Panc1 (cell line): Measurements from ENCODE around the gene DDX20. TPM values are rescaled to one million over a fixed set of nuclear protein-coding genes. Genes with fewer than 3 reads are reported as not detected.

Source experiments
- ATAC-seq: fragments of 200-7000 bp; cut with Tn5 transposase; 2 replicates; pipeline ENCODE4 v1.9.1; 2020; ENCODE audit warnings: mild to moderate bottlenecking, moderate library complexity
- BruUV-seq: library from RNA; stranded (reverse); fragments of 400-500 nt; replicated peaks from 2 replicates; lab custom pipeline; 2021; lab: Mats Ljungman, UMichigan
- CTCF ChIA-PET: fragments of 300-600 bp; sonication (Branson Sonifier 250); formaldehyde crosslinking; loops from one replicate; lab custom pipeline; 2022; ENCODE audit warnings: antibody characterized with exemption; lab: Charles Lee
- POLR2A ChIA-PET: fragments of 300-600 bp; sonication (Branson Sonifier 250); formaldehyde crosslinking; loops from one replicate; lab custom pipeline; 2022; ENCODE audit warnings: antibody characterized with exemption; lab: Charles Lee
- DNase-seq: peaks from one replicate; pipeline ENCODE4 v3.0.0-alpha.2; 2010; ENCODE audit warnings: low read depth, low spot score
- H3K27ac ChIP-seq: 2 replicates; pipeline ENCODE4 v1.5.1; 2011; ENCODE audit warnings: mild to moderate bottlenecking, low read length, inconsistent platforms
- H3K27me3 ChIP-seq: fragments of 200-500 bp; sonication (Bioruptor generic); 2 replicates; pipeline ENCODE4 v1.6.0; 2014; ENCODE audit warnings: low read length, inconsistent platforms; ENCODE audit not compliant: control insufficient read depth, insufficient read depth
- H3K36me3 ChIP-seq: fragments of 200-500 bp; sonication (Bioruptor generic); 2 replicates; pipeline ENCODE4 v1.5.1; 2014; ENCODE audit warnings: inconsistent platforms, mild to moderate bottlenecking, low read length, moderate library complexity; ENCODE audit not compliant: control insufficient read depth, insufficient read depth
- H3K4me1 ChIP-seq: 2 replicates; pipeline ENCODE4 v1.5.1; 2011; ENCODE audit warnings: inconsistent platforms, mild to moderate bottlenecking, low read length, moderate library complexity; ENCODE audit not compliant: control insufficient read depth, insufficient read depth
- H3K4me3 ChIP-seq, 2 experiments: 2 replicates each; pipeline ENCODE4 v1.5.1; 2011 to 2012; ENCODE audit warnings: low read depth in 2 of 2, low read length in 2 of 2, mild to moderate bottlenecking in 2 of 2, inconsistent platforms in 1 of 2, moderate library complexity in 1 of 2
- H3K9me3 ChIP-seq: fragments of 200-500 bp; sonication (Bioruptor generic); 2 replicates; pipeline ENCODE4 v1.5.1; 2014; ENCODE audit warnings: low read depth, mild to moderate bottlenecking, inconsistent platforms, low read length, moderate library complexity; ENCODE audit not compliant: control insufficient read depth, insufficient read depth
- CTCF ChIP-seq: fragments of 450-650 bp; IDR thresholded peaks from 2 replicates; pipeline ENCODE4 v1.5.1; 2017; ENCODE audit warnings: mild to moderate bottlenecking
- POLR2AphosphoS5 ChIP-seq: IDR thresholded peaks from 2 replicates; pipeline ENCODE4 v1.6.1; 2012; ENCODE audit warnings: mild to moderate bottlenecking, low read depth, low read length, moderate library complexity
- REST ChIP-seq, 2 experiments: IDR thresholded peaks; 2 replicates each; pipeline ENCODE4 v1.6.1; 2011 to 2012; ENCODE audit warnings: low read depth in 2 of 2, control low read depth in 1 of 2, low read length in 1 of 2, mild to moderate bottlenecking in 1 of 2, moderate library complexity in 1 of 2; ENCODE audit not compliant: insufficient read depth in 1 of 2
- SIN3A ChIP-seq: IDR thresholded peaks from 2 replicates; pipeline ENCODE4 v1.6.1; 2012; ENCODE audit warnings: low read depth, mild to moderate bottlenecking, low read length, moderate library complexity, borderline replicate concordance; ENCODE audit not compliant: insufficient read depth
- TCF7L2 ChIP-seq: IDR thresholded peaks from 2 replicates; pipeline ENCODE4 v1.6.1; 2011; ENCODE audit warnings: mild to moderate bottlenecking, low read depth, low read length, inconsistent platforms
- in situ Hi-C: cut with HindIII; loops from 2 replicates; pipeline ENCODE4 v1.10.0; 2016; ENCODE audit warnings: low sequenced_read_pairs, low pct_unique_long_range_greater_than_20kb
- intact Hi-C: fragments of 100-400 bp; cut with micrococcal nuclease; formaldehyde crosslinking; loops from one replicate; pipeline ENCODE4 v1.10.0; 2022; ENCODE audit not compliant: unreplicated experiment
- total RNA-seq: library from RNA; stranded (reverse); gene quantifications from one replicate; pipeline ENCODE4 v1.2.1, GENCODE V29; 2021; ENCODE audit not compliant: unreplicated experiment

Gene DDX20
- total RNA-seq, 1 experiment from 2014 or later, result 9.1 TPM

GRCh38 chr1:111734856-111735255 lies 20.8 kb upstream of the DDX20 start:
- Histone ChIP-seq H3K36me3 (no peaks in the 10 kb centered on the region), H3K9me3 (no peaks in the 10 kb centered on the region), H3K27me3 (no peaks in the 10 kb centered on the region; the same call in 1 of the 2 replicates), H3K4me3 (no peak overlapping the region), H3K4me1 (no peaks in the 10 kb centered on the region), H3K27ac (no peak overlapping the region)
- ATAC-seq (no peak), DNase-seq (no peak)
- in situ Hi-C loops (no loop called here), intact Hi-C loops (no loop called here)
- BruUV-seq, result no TSS peak
- POLR2A ChIA-PET, result no interaction called here
- TF ChIP-seq CTCF, result no peak
- no peak for TF ChIP-seq POLR2AphosphoS5
- no peak for TF ChIP-seq TCF7L2
- TF ChIP-seq REST (IDR thresholded peaks at IDR 0.05; ENCODE audit: insufficient read depth in 1 of 2, low read depth in 2 of 2, low read length in 1 of 2), result no peak
- no peak for TF ChIP-seq SIN3A
- CTCF ChIA-PET, result interaction anchor here (0.8 kb wide), 1 partner anchor 227 kb away, joined by 3 read pairs; no protein-coding TSS in a partner anchor

GRCh38 chr1:111735321-111735720 lies 20.4 kb upstream of the DDX20 start:
- TF ChIP-seq TCF7L2 (no peak), POLR2AphosphoS5 (no peak), SIN3A (no peak), REST (IDR thresholded peaks at IDR 0.05; ENCODE audit: insufficient read depth in 1 of 2, low read depth in 2 of 2, low read length in 1 of 2) (no peak), CTCF (no peak)
- Histone ChIP-seq H3K27me3 (no peaks in the 10 kb centered on the region; the same call in 1 of the 2 replicates), H3K9me3 (no peaks in the 10 kb centered on the region), H3K4me1 (no peaks in the 10 kb centered on the region), H3K27ac (no peak overlapping the region), H3K36me3 (no peaks in the 10 kb centered on the region), H3K4me3 (no peak overlapping the region)
- ATAC-seq, result no peak
- intact Hi-C loops (no loop called here), in situ Hi-C loops (no loop called here)
- ChIA-PET CTCF (no interaction called here), POLR2A (no interaction called here)
- no TSS peak for BruUV-seq
- no peak for DNase-seq
